ENCODE results near the gene LRRC53. TPM values are rescaled to one million over a fixed set of nuclear protein-coding genes. Genes with fewer than 3 reads are reported as not detected.

Gene LRRC53
- total and polyA plus RNA-seq, 2 of the 8 experiments (the other 6 are each of a cell fraction or from before 2014, with no cell fraction given) = not detected

- Histone ChIP-seq H4K8ac (ENCODE audit: extremely low read depth, insufficient read depth, low read length) (no peak overlapping the region), H3K79me1 (ENCODE audit: low read depth, low read length) (no peaks in the 10 kb centered on the region), H3K27me3 (replicated peaks in 1 of 4; ENCODE audit: control insufficient read depth in 3 of 4, extremely low read depth in 1 of 4, insufficient read depth in 3 of 4, low read length in 3 of 4) (no peaks in the 10 kb centered on the region), H3K23me2 (ENCODE audit: low read depth, low read length) (no peaks in the 10 kb centered on the region), H2BK5ac (ENCODE audit: low read depth, low read length) (no peak overlapping the region), H4K20me1 (replicated peaks in 1 of 2; ENCODE audit: control insufficient read depth in 1 of 2, insufficient read depth in 2 of 2, low read length in 2 of 2) (no peaks in the 10 kb centered on the region), H2BK12ac (ENCODE audit: low read depth, low read length) (no peak overlapping the region), H3K18ac (ENCODE audit: extremely low read depth, low read length) (no peak overlapping the region), H3K4ac (replicated peaks; ENCODE audit: insufficient read length, low read depth, low read length) (no peak overlapping the region), H3K4me1 (replicated peaks in 1 of 4; ENCODE audit: control insufficient read depth in 3 of 4, insufficient read depth in 4 of 4, low read length in 3 of 4) (no peaks in the 10 kb centered on the region), H3K56ac (replicated peaks; ENCODE audit: insufficient read length, low read depth, low read length) (no peak overlapping the region), H2BK15ac (ENCODE audit: low read length) (no peak overlapping the region), H3K4me3 (ENCODE audit: extremely low read depth in 1 of 4, insufficient read depth in 2 of 4, low read depth in 3 of 4, low read length in 4 of 4) (no peak overlapping the region), H3K9ac (replicated peaks in 1 of 4; ENCODE audit: extremely low read depth in 1 of 4, low read depth in 3 of 4, low read length in 3 of 4) (no peak overlapping the region), H2BK120ac (replicated peaks; ENCODE audit: low read depth, low read length) (no peak overlapping the region), H2AK5ac (ENCODE audit: low read depth, low read length) (no peak overlapping the region), H3K27ac (ENCODE audit: low read depth, low read length) (no peak overlapping the region), H4K91ac (replicated peaks; ENCODE audit: insufficient read length, low read length) (no peak overlapping the region), H2AFZ (ENCODE audit: low read length) (no peak overlapping the region), H3K9me3 (ENCODE audit: insufficient read depth in 2 of 2, low read depth in 1 of 2, low read length in 1 of 2) (no peaks in the 10 kb centered on the region), H4K5ac (ENCODE audit: insufficient read length, low read depth, low read length) (no peak overlapping the region), H3K4me2 (ENCODE audit: insufficient read depth in 1 of 2, low read depth in 2 of 2, low read length in 2 of 2) (no peak overlapping the region), H3K79me2 (ENCODE audit: control insufficient read depth in 1 of 2, insufficient read depth in 2 of 2, low read length in 2 of 2) (no peaks in the 10 kb centered on the region), H2BK20ac (ENCODE audit: low read length) (no peak overlapping the region), H3K14ac (ENCODE audit: insufficient read length) (no peak overlapping the region), H3K36me3 (ENCODE audit: control insufficient read depth in 2 of 4, insufficient read depth in 4 of 4, low read length in 3 of 4) (no peaks in the 10 kb centered on the region), H3K23ac (ENCODE audit: insufficient read length) (no peak overlapping the region)
- no peak for DNase-seq (ENCODE audit: low read depth in 1 of 2, low spot score in 2 of 2)
- POLR2A ChIA-PET (ENCODE audit: partially characterized antibody) = no interaction called here
- no peak for TF ChIP-seq HDAC2 (IDR thresholded peaks at IDR 0.05; ENCODE audit: borderline replicate concordance in 1 of 2, low read depth in 2 of 2, low read length in 2 of 2)
- no peak for TF ChIP-seq CBX5 (IDR thresholded peaks at IDR 0.05; ENCODE audit: low read depth, low read length)
- TF ChIP-seq ASH2L (IDR thresholded peaks at IDR 0.05; ENCODE audit: low read length) = no peak
- TF ChIP-seq GABPA (IDR thresholded peaks at IDR 0.05; ENCODE audit: borderline replicate concordance, insufficient read depth, low read length) = no peak
- TF ChIP-seq RNF2 (IDR thresholded peaks at IDR 0.05; ENCODE audit: borderline replicate concordance, low read depth, low read length, missing control alignments, poor library complexity, severe bottlenecking) = no peak
- no peak for TF ChIP-seq SIX5 (IDR thresholded peaks at IDR 0.05; ENCODE audit: low read depth, low read length)
- no peak for TF ChIP-seq YY1 (IDR thresholded peaks at IDR 0.05; ENCODE audit: low read depth, low read length)
- TF ChIP-seq JUN (IDR thresholded peaks at IDR 0.05; ENCODE audit: low read depth, low read length) = no peak
- TF ChIP-seq BACH1 (IDR thresholded peaks at IDR 0.05; ENCODE audit: low read length) = no peak
- TF ChIP-seq JUND (IDR thresholded peaks at IDR 0.05; ENCODE audit: low read length) = no peak
- TF ChIP-seq RBBP5 (IDR thresholded peaks at IDR 0.05; ENCODE audit: borderline replicate concordance, low read depth, low read length) = no peak
- TF ChIP-seq SAP30 (IDR thresholded peaks at IDR 0.05; ENCODE audit: insufficient read depth, insufficient replicate concordance, low read length) = no peak
- no peak for TF ChIP-seq SP4 (IDR thresholded peaks at IDR 0.05; ENCODE audit: low read length)
- CTCF ChIA-PET (ENCODE audit: partially characterized antibody) = interaction anchor here (3.7 kb wide), 1 partner anchor 12 kb away, joined by 12 read pairs; no protein-coding TSS in a partner anchor
- no peak for FAIRE-seq
- 98% methylated on average over 2 of the region's 2 CpGs; no CpG with 5 or more reads in 1 of the 2 experiments for WGBS, 2 experiments (ENCODE audit: extremely low coverage in 1 of 2, insufficient coverage in 1 of 2, insufficient read length in 1 of 2, insufficient replicate concordance in 2 of 2, low coverage in 1 of 2, low lambda C conversion rate in 2 of 2, missing lambda C conversion rate in 1 of 2)
Measured at GRCh38 chr1:74457253-74457652, 55.2 kb downstream of the LRRC53 start.

All from H1 (cell line).